DND-41 (cell line): Measurements from ENCODE around the gene GAL.

ENCODE experiments used
- CTCF ChIP-seq: IDR thresholded peaks from 2 replicates; pipeline ENCODE4 v1.5.1; 2012; ENCODE audit warnings: borderline replicate concordance, low read length, moderate library complexity, mild to moderate bottlenecking; ENCODE audit not compliant: poor library complexity, severe bottlenecking; ENCODE audit errors: extremely low read depth
- EZH2 ChIP-seq: IDR thresholded peaks from 3 replicates; pipeline ENCODE4 v1.6.1; 2012; ENCODE audit warnings: borderline replicate concordance, low read depth, mild to moderate bottlenecking, moderate library complexity, low read length, inconsistent platforms; ENCODE audit not compliant: severe bottlenecking

DNA sequence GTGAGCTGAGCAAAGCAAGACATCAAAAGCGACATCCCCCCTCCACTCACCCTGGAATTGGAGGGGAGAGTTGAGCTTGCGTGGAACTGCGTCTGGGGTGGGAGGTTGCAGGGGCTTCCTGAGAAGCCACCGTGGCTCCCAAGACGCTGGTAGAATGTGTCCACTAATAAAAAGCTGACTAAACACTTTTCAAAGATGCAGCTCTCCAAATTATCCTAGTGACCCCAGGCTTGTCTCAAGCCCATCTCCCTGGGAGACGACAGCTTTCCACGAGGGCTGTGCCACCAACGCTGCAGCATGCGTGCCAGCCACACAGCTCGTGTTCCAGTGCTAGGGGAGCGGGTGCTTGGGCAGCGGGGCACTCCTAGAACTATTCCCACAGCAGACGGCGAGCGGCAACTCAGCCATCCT is 6.3 kb upstream of the GAL start:
- no peak for TF ChIP-seq EZH2
- TF ChIP-seq CTCF, result no peak
